ENCODE data around the gene CHD6. TPM values are rescaled to one million over a fixed set of nuclear protein-coding genes. Genes with fewer than 3 reads are reported as not detected.

The CHD6 gene
- total and polyA plus RNA-seq, 8 donors: 9.8 to 32.6 (median 19.5) TPM

GRCh38 chr20:41364236-41364855 lies 253.8 kb downstream of the CHD6 start:
- TF ChIP-seq, protein P1, sequence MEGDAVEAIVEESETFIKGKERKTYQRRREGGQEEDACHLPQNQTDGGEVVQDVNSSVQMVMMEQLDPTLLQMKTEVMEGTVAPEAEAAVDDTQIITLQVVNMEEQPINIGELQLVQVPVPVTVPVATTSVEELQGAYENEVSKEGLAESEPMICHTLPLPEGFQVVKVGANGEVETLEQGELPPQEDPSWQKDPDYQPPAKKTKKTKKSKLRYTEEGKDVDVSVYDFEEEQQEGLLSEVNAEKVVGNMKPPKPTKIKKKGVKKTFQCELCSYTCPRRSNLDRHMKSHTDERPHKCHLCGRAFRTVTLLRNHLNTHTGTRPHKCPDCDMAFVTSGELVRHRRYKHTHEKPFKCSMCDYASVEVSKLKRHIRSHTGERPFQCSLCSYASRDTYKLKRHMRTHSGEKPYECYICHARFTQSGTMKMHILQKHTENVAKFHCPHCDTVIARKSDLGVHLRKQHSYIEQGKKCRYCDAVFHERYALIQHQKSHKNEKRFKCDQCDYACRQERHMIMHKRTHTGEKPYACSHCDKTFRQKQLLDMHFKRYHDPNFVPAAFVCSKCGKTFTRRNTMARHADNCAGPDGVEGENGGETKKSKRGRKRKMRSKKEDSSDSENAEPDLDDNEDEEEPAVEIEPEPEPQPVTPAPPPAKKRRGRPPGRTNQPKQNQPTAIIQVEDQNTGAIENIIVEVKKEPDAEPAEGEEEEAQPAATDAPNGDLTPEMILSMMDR (IDR thresholded peaks at IDR 0.05): no peak
- intact Hi-C loops (cut with DNase I): no loop called here
- DNase-seq (no peak), ATAC-seq (no peak), FAIRE-seq (no peak)
- H3K4me3 ChIP-seq: no peak overlapping the region
- H3K4me1 ChIP-seq: no peaks in the 10 kb centered on the region
- H3K36me3 ChIP-seq: no peaks in the 10 kb centered on the region
- peaks cover 0 to 13% (median 0%) of the 10 kb centered on the region in 4 donors for H3K27me3 ChIP-seq
- no peak overlapping the region for H3K27ac ChIP-seq
- H3K9me3 ChIP-seq: no peaks in the 10 kb centered on the region
- WGBS, 2 donors: 73 to 80% methylated on average over 13 of the region's 13 CpGs

DNA sequence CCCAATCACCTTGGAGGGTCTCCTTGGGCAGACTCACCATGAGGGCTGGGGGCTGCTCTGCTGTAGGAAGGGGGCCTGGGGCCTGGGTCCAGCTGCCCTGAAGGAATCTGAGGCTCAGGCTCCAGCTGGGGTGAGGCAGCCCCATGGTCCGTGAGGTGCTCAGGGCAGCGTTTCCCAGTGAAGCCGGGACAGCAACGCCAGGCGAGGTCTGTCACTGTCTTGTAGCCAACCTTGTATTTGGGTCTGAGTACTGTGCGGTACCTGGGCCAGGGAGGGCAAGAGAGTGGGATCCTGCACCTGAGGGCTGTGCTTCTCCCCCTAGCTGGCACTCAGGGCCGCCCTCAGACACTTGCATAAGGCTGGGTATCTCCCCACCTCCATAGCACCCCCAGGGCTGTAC lies 254.6 kb downstream of the CHD6 start:
- ATAC-seq (no peak), DNase-seq (no peak), FAIRE-seq (no peak)
- peaks cover 0 to 13% (median 0%) of the 10 kb centered on the region in 4 donors for H3K27me3 ChIP-seq
- H3K4me1 ChIP-seq: no peaks in the 10 kb centered on the region
- intact Hi-C loops (cut with DNase I): no loop called here
- no peaks in the 10 kb centered on the region for H3K9me3 ChIP-seq
- no peaks in the 10 kb centered on the region for H3K36me3 ChIP-seq
- 89 to 91% methylated on average over 7 of the region's 7 CpGs for WGBS, 2 donors
- no peak overlapping the region for H3K4me3 ChIP-seq
- H3K27ac ChIP-seq: no peak overlapping the region
- TF ChIP-seq, protein P1 (IDR thresholded peaks at IDR 0.05): no peak

DNA sequence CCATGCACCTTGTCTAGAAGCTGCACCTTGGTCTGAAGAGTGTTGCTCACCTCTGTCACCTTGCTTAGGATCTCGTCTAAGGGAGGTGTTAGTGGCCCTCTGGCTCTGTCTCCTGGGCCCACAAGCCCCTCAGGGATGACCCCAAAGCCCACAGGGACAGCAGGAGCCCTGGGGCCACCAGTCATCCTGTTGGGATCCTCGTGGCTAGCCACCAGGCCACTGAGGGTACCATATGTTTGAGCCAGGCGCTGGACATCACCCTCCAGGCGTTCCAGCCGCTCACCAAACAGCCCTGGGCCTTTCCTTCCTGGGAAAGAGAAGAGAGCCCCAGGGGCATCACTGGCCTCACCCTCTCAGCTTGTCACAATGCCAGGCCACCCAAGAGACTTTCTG lies 255.4 kb downstream of the CHD6 start:
- WGBS, 2 donors: 81 to 83% methylated on average over 5 of the region's 5 CpGs
- Histone ChIP-seq H3K27me3 (peaks cover 0 to 13% (median 0%) of the 10 kb centered on the region in 4 donors), H3K4me1 (no peaks in the 10 kb centered on the region), H3K36me3 (peaks cover 0 to 1% (median 0%) of the 10 kb centered on the region in 3 donors), H3K4me3 (no peak overlapping the region), H3K9me3 (no peaks in the 10 kb centered on the region), H3K27ac (no peak overlapping the region)
- ATAC-seq: no peak
- no peak for DNase-seq
- TF ChIP-seq, protein P1 (IDR thresholded peaks at IDR 0.05): no peak
- intact Hi-C loops (cut with DNase I): no loop called here
- FAIRE-seq: no peak

- no peak overlapping the region for H3K4me3 ChIP-seq
- peaks cover 0 to 7% (median 0%) of the 10 kb centered on the region in 3 donors for H3K36me3 ChIP-seq
- DNase-seq (peak in 4 of 6 donors; percentile 33 to 78 (median 50)), ATAC-seq (peak in 3 of 4 donors; percentile 15 to 50 (median 42)), FAIRE-seq (no peak)
- no peaks in the 10 kb centered on the region for H3K9me3 ChIP-seq
- no peak overlapping the region for H3K27ac ChIP-seq
- TF ChIP-seq, protein P1 (IDR thresholded peaks at IDR 0.05): no peak
- intact Hi-C loops (cut with DNase I): no loop called here
- 49 to 52% methylated on average over 44 to 45 of the region's 45 CpGs for WGBS, 2 donors
- H3K27me3 ChIP-seq: peaks cover 0 to 13% (median 0%) of the 10 kb centered on the region in 4 donors
- no peaks in the 10 kb centered on the region for H3K4me1 ChIP-seq
Measured at GRCh38 chr20:41361757-41362747, 256.1 kb downstream of the CHD6 start.

Data from pancreas (tissue), 10 donors.